ENCODE data around the gene IMP4.
A peak's percentile ranks its signal among the peaks of the same experiment; 100 is the strongest.

Gene IMP4

GRCh38 chr2:130365963-130366362 is 23.3 kb downstream of the IMP4 start:
- no peak for DNase-seq (ENCODE audit: low read depth)
- H3K4me3 ChIP-seq (ENCODE audit: low read depth, low read length) = no peak overlapping the region
- no peak for TF ChIP-seq CTCF (IDR thresholded peaks at IDR 0.05; ENCODE audit: control insufficient read depth, extremely low read depth, insufficient read depth)

DNA sequence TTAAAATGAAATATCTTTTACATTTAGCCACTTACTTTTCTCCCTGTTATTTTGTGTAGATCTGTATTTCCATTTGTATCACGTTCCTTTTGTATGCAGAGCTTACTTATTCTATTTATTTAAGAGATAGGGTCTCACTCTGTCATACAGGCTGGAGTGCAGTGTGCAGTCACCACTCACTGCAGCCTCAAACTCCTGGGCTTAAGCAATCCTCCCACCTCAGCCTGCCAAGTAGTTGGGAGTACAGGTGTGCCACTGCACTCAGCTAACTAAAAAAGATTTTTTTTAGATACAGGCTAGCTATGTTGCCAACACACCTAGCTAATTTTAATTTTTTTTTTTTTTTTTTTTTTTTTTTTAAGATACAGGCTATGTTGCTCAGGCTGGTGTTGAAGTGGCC is 24.0 kb downstream of the IMP4 start:
- DNase-seq (ENCODE audit: low read depth) = no peak
- TF ChIP-seq CTCF (IDR thresholded peaks at IDR 0.05; ENCODE audit: control insufficient read depth, extremely low read depth, insufficient read depth) = no peak

DNA sequence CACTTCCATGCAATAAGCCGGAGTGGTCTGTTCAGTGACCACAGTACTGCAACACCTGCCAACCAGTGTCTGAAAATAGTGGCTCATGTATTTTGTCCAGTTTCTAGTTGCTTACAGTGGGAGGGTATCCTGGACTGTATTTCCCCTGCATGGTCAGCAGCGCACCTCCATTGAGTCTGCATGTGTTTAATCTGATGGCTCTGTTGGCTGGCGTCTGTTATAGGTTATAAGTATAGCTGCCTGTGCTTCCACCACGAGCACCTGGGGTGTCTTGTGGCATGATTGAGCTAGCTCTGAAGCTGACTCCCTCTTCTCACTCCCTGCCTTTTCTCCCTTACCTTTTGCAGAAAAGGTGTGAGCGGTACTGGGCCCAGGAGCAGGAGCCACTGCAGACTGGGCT is 26.1 kb downstream of the IMP4 start:
- no peak for DNase-seq (ENCODE audit: low read depth)
- TF ChIP-seq CTCF (IDR thresholded peaks at IDR 0.05; ENCODE audit: control insufficient read depth, extremely low read depth, insufficient read depth) = no peak
- no peak overlapping the region for H3K4me3 ChIP-seq (ENCODE audit: low read depth, low read length)

More for the DNA sequence above, 24.0 kb downstream of the IMP4 start:
- no peak overlapping the region for H3K4me3 ChIP-seq (ENCODE audit: low read depth, low read length)

- H3K4me3 ChIP-seq (ENCODE audit: low read depth, low read length) = no peak overlapping the region
- no peak for TF ChIP-seq CTCF (IDR thresholded peaks at IDR 0.05; ENCODE audit: control insufficient read depth, extremely low read depth, insufficient read depth)
- DNase-seq (ENCODE audit: low read depth) = no peak
Measured at GRCh38 chr2:130369311-130369964, 26.7 kb downstream of the IMP4 start.

DNA sequence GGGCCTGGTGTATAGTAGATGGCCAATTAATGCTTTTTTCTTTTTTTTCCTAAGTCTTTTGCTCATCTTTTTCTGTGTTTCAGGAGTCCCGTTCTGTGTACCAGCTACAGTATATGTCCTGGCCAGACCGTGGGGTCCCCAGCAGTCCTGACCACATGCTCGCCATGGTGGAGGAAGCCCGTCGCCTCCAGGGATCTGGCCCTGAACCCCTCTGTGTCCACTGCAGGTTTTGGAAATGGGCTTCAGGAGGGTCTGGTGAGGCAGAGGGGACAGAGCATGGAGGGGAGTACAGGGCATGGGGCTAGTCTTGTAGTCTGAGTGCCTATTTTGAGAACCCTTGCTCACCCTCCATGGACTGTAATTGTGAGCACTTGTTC is 27.3 kb downstream of the IMP4 start:
- no peak for TF ChIP-seq CTCF (IDR thresholded peaks at IDR 0.05; ENCODE audit: control insufficient read depth, extremely low read depth, insufficient read depth)
- DNase-seq (ENCODE audit: low read depth) = no peak
- no peak overlapping the region for H3K4me3 ChIP-seq (ENCODE audit: low read depth, low read length)

DNA sequence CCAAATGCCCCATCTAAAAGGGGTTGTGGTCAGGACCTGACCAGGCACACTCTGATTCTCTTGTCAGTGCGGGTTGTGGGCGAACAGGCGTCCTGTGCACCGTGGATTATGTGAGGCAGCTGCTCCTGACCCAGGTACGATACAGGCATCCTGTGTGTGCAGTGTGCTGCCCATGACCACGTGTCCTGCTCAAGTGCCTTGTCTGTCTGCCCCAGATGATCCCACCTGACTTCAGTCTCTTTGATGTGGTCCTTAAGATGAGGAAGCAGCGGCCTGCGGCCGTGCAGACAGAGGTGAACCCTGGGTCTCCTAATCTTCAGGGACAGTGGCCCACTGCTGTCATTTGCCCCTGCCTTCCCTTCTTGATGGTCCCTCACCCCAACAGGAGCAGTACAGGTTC is 27.8 kb downstream of the IMP4 start:
- DNase-seq (ENCODE audit: low read depth) = no peak
- no peak overlapping the region for H3K4me3 ChIP-seq (ENCODE audit: low read depth, low read length)
- no peak for TF ChIP-seq CTCF (IDR thresholded peaks at IDR 0.05; ENCODE audit: control insufficient read depth, extremely low read depth, insufficient read depth)

GRCh38 chr2:130371723-130372054 is 29.0 kb downstream of the IMP4 start:
- TF ChIP-seq CTCF (IDR thresholded peaks at IDR 0.05; ENCODE audit: control insufficient read depth, extremely low read depth, insufficient read depth) = no peak

More at GRCh38 chr2:130371723-130372054, 29.0 kb downstream of the IMP4 start:
- H3K4me3 ChIP-seq (ENCODE audit: low read depth, low read length) = peak overlapping the region; percentile 66
- no peak for DNase-seq (ENCODE audit: low read depth)

All from LNCaP clone FGC (cell line).